Femur (tissue), 1 donor: Measurements from ENCODE around the gene DPPA4.
A peak's percentile ranks its signal among the peaks of the same experiment; 100 is the strongest.

ENCODE experiments used
- DNase-seq: peaks from one replicate; pipeline ENCODE4 v3.0.0-alpha.2; 2017

DPPA4 gene

GRCh38 chr3:109336291-109336861 is 970 bp downstream of the DPPA4 start:
- peak; percentile 47 for DNase-seq

DNA sequence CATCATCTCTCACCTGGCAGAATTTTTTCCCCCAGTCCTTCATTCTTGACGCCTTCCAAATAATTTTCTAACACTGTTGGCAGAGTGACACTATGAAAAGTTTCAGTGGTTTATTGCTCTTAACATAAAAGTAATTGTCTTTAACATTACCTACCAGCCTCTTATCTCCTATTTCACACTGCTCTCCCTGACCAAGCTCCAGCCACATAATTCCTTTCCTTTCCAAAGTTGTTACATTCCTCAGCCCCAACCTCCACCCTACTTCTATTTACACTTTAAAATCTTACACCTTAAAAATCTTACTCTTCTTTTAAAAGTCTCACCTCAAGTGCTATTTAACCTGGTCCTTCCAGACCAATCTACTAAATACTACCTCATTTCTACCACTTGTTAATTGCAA is 2.8 kb downstream of the DPPA4 start:
- no peak for DNase-seq

- DNase-seq: no peak
Measured at GRCh38 chr3:109331692-109332091, 5.7 kb downstream of the DPPA4 start.

GRCh38 chr3:109330405-109330804 is 6.9 kb downstream of the DPPA4 start:
- no peak for DNase-seq

- DNase-seq: no peak
Measured at GRCh38 chr3:109328202-109328601, 9.1 kb downstream of the DPPA4 start.

- no peak for DNase-seq
Measured at GRCh38 chr3:109325657-109326056, 11.7 kb downstream of the DPPA4 start.

- no peak for DNase-seq
Measured at GRCh38 chr3:109325109-109325508, 12.2 kb downstream of the DPPA4 start.

GRCh38 chr3:109316162-109316730 is 21.1 kb downstream of the DPPA4 start, which contains the start of gene DPPA2:
Gene DPPA2, minus strand, starts transcription at chr3:109316517. Its CDS starts 1,975 bp downstream, at chr3:109314542.
- no peak for DNase-seq

DNA sequence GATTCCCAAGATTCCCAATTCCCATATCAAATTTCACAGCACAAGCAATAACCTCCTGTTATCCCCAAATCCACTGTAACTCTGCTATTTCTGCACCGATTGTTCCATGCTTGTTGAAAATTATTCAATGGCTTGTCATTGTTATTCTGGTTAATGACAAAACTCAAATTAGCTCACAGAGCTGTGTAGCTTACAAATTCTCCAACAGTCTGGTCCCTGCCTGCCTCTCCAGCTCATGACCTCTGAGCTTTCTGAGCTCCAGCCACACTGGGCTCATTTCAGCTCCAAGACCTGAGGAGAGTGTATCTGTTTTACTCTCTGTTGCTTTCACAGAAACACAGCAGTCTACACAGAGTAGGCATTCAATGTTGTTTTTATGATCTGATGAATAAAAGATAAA is 24.3 kb downstream of the DPPA4 start:
- DNase-seq: no peak

GRCh38 chr3:109297496-109297895 is 39.9 kb downstream of the DPPA4 start:
- no peak for DNase-seq

- no peak for DNase-seq
Measured at GRCh38 chr3:109284071-109284470, 53.3 kb downstream of the DPPA4 start.

- no peak for DNase-seq
Measured at GRCh38 chr3:109278546-109278945, 58.8 kb downstream of the DPPA4 start.

DNA sequence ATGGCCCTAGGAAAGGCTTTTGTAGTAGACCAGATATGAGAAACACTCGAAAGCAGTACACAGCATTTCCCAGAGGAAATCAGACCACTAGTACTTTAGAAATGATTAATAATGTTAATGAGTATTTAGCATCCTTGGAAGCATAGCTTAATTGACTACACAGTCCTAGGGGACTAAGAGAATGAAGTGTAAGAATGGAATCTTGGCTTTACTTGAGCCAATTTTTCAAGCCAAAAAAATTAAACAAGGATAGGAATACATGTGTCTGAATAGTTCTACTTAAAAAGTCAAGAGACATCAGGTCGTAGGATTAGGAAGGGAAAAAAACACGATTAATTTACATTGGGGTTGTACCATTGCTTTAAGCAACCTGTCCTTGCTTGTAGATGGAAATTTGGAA is 59.2 kb downstream of the DPPA4 start:
- no peak for DNase-seq
